HCT116 (cell line): ENCODE data around the gene RNF222. TPM values are rescaled to one million over a fixed set of nuclear protein-coding genes. Genes with fewer than 3 reads are reported as not detected.

Experiments used
- ATAC-seq: fragments of 200-7000 bp; cut with Tn5 transposase; 2 replicates; pipeline ENCODE4 v1.9.1; 2020; ENCODE audit warnings: mild to moderate bottlenecking, moderate library complexity
- BruUV-seq: library from RNA; stranded (reverse); fragments of 400-500 nt; replicated peaks from 2 replicates; lab custom pipeline; 2021; lab: Mats Ljungman, UMichigan
- CTCF ChIA-PET: fragments of 300-600 bp; sonication (Branson Sonifier 250); formaldehyde crosslinking; loops from one replicate; lab custom pipeline; 2021; ENCODE audit warnings: antibody characterized with exemption; lab: Charles Lee
- POLR2A ChIA-PET: fragments of 300-600, 350-600 bp; sonication (Branson Sonifier 250); formaldehyde crosslinking; loops from one replicate; lab custom pipeline; 2021; ENCODE audit warnings: antibody characterized with exemption; lab: Charles Lee
- RAD21 ChIA-PET, 2 experiments: fragments of 300-600 bp; sonication (Branson Sonifier 250); formaldehyde crosslinking; loops; one replicate each; lab custom pipeline; 2023; ENCODE audit warnings: low total read pairs in 2 of 2; ENCODE audit not compliant: uncharacterized antibody in 2 of 2, unreplicated experiment in 2 of 2, low non-redundant PET in 1 of 2; lab: Charles Lee
- DNase-seq: peaks from one replicate; pipeline ENCODE4 v3.0.0-alpha.2; 2010; ENCODE audit warnings: low read depth, low spot score
- H2AFZ ChIP-seq: fragments of 200-600 bp; shearing (Covaris generic), sonication (generic); 2 replicates; pipeline ENCODE4 v1.6.1; 2017; ENCODE audit warnings: low read depth, mixed run types, mixed read lengths, antibody characterized with exemption, low read length; ENCODE audit not compliant: poor library complexity, severe bottlenecking
- H3K27ac ChIP-seq: 2 replicates; pipeline ENCODE4 v1.5.1; 2012; ENCODE audit warnings: low read depth, low read length
- H3K27me3 ChIP-seq: fragments of 200-600 bp; sonication (generic); 2 replicates; pipeline ENCODE4 v1.6.1; 2016; ENCODE audit warnings: mixed run types, low read length, mixed read lengths; ENCODE audit not compliant: insufficient read depth
- H3K36me3 ChIP-seq, 2 experiments: fragments of 200-500 bp in 1 of 2; fragments of 200-600 bp in 1 of 2; sonication (Bioruptor generic) in 1 of 2; sonication (generic) in 1 of 2; 2 replicates each; pipeline versions ENCODE4 v1.5.1 to v1.6.1; 2014 to 2016; ENCODE audit warnings: low read length in 2 of 2, inconsistent platforms in 1 of 2, mixed read lengths in 1 of 2, mixed run types in 1 of 2; ENCODE audit not compliant: insufficient read depth in 2 of 2, control insufficient read depth in 1 of 2
- H3K4me1 ChIP-seq, 2 experiments: fragments of 200-600 bp in 1 of 2; sonication (generic) in 1 of 2; 2 replicates each; pipeline versions ENCODE4 v1.5.1 to v1.6.1; 2012 to 2017; ENCODE audit warnings: low read length in 2 of 2, inconsistent platforms in 1 of 2, mild to moderate bottlenecking in 1 of 2, mixed read lengths in 1 of 2, mixed run types in 1 of 2, moderate library complexity in 1 of 2; ENCODE audit not compliant: insufficient read depth in 2 of 2, control insufficient read depth in 1 of 2
- H3K4me2 ChIP-seq: fragments of 200-600 bp; sonication (generic); 2 replicates; pipeline ENCODE4 v1.6.1; 2017; ENCODE audit warnings: mixed run types, low read length, mixed read lengths
- H3K4me3 ChIP-seq, 2 experiments: fragments of 200-600 bp in 1 of 2; sonication (generic) in 1 of 2; replicated peaks in 1 of 2; 2 replicates each; pipeline ENCODE4 v1.5.1; 2011 to 2016; ENCODE audit warnings: low read length in 2 of 2, control low read depth in 1 of 2, low read depth in 1 of 2, mild to moderate bottlenecking in 1 of 2, mixed read lengths in 1 of 2, mixed run types in 1 of 2
- H3K79me2 ChIP-seq: fragments of 200-600 bp; sonication (generic); 2 replicates; pipeline ENCODE4 v1.6.1; 2017; ENCODE audit warnings: mild to moderate bottlenecking, mixed run types, low read length, moderate library complexity, mixed read lengths; ENCODE audit not compliant: insufficient read depth
- H3K9ac ChIP-seq: fragments of 200-600 bp; sonication (generic); 2 replicates; pipeline ENCODE4 v1.6.1; 2016; ENCODE audit warnings: low read length, mixed read lengths
- H3K9me2 ChIP-seq: fragments of 200-600 bp; sonication (generic), shearing (Covaris generic); 2 replicates; pipeline ENCODE4 v1.6.1; 2017; ENCODE audit warnings: mixed run types, mild to moderate bottlenecking, moderate library complexity; ENCODE audit not compliant: insufficient read depth
- H3K9me3 ChIP-seq, 2 experiments: fragments of 200-500 bp in 1 of 2; fragments of 200-600 bp in 1 of 2; sonication (Bioruptor generic) in 1 of 2; sonication (generic) in 1 of 2; 2 replicates each; pipeline ENCODE4 v1.6.1; 2014 to 2017; ENCODE audit warnings: low read length in 2 of 2, mixed read lengths in 2 of 2, inconsistent platforms in 1 of 2, low read depth in 1 of 2, mild to moderate bottlenecking in 1 of 2, mixed run types in 1 of 2, moderate library complexity in 1 of 2; ENCODE audit not compliant: control insufficient read depth in 1 of 2, insufficient read depth in 1 of 2
- H4K20me1 ChIP-seq: fragments of 200-600 bp; sonication (generic), shearing (Covaris generic); 2 replicates; pipeline ENCODE4 v1.6.1; 2017; ENCODE audit warnings: mixed run types, mild to moderate bottlenecking, moderate library complexity; ENCODE audit not compliant: insufficient read depth
- ATF3 ChIP-seq: IDR thresholded peaks from 2 replicates; pipeline ENCODE4 v1.6.1; 2012
- CEBPB ChIP-seq: IDR thresholded peaks from 2 replicates; pipeline ENCODE4 v1.6.1; 2012; ENCODE audit warnings: low read depth
- CTCF ChIP-seq, 3 experiments: fragments of 200-600 bp in 1 of 3; sonication (generic) in 1 of 3; IDR thresholded peaks in 2 of 3; conservative IDR thresholded peaks in 1 of 3; 2 replicates each; pipeline ENCODE4 v1.5.1; 2012 to 2017; ENCODE audit warnings: low read depth in 2 of 3, low read length in 2 of 3, antibody characterized with exemption in 1 of 3, borderline replicate concordance in 1 of 3, control low read depth in 1 of 3, mild to moderate bottlenecking in 1 of 3, mixed read lengths in 1 of 3, mixed run types in 1 of 3, moderate library complexity in 1 of 3; ENCODE audit not compliant: insufficient read depth in 1 of 3
- EGR1 ChIP-seq: IDR thresholded peaks from 2 replicates; pipeline ENCODE4 v1.6.1; 2012; ENCODE audit warnings: low read depth
- ELF1 ChIP-seq: IDR thresholded peaks from 2 replicates; pipeline ENCODE4 v1.6.1; 2012; ENCODE audit warnings: low read depth, borderline replicate concordance
- FOSL1 ChIP-seq: IDR thresholded peaks from 2 replicates; pipeline ENCODE4 v1.6.1; 2012; ENCODE audit warnings: low read depth
- MAX ChIP-seq: IDR thresholded peaks from 2 replicates; pipeline ENCODE4 v1.6.1; 2012
- POLR2A ChIP-seq: IDR thresholded peaks from 2 replicates; pipeline ENCODE4 v1.7.0; 2011; ENCODE audit warnings: borderline replicate concordance; ENCODE audit not compliant: insufficient read depth, insufficient read length; ENCODE audit errors: extremely low read depth
- POLR2AphosphoS5 ChIP-seq: IDR thresholded peaks from 2 replicates; pipeline ENCODE4 v1.6.1; 2011; ENCODE audit warnings: mild to moderate bottlenecking, low read depth, low read length, moderate library complexity
- RAD21 ChIP-seq: IDR thresholded peaks from 2 replicates; pipeline ENCODE4 v1.6.1; 2012; ENCODE audit warnings: low read depth, mild to moderate bottlenecking
- REST ChIP-seq: IDR thresholded peaks from 2 replicates; pipeline ENCODE4 v1.6.1; 2012; ENCODE audit warnings: low read depth
- SP1 ChIP-seq: IDR thresholded peaks from 2 replicates; pipeline ENCODE4 v1.6.1; 2012; ENCODE audit warnings: low read depth
- intact Hi-C: fragments of 100-400 bp; cut with micrococcal nuclease; formaldehyde crosslinking; loops from 2 replicates; pipeline ENCODE4 v1.10.0; 2022
- total RNA-seq: library from RNA; stranded (reverse); gene quantifications from one replicate; pipeline ENCODE4 v1.2.1, GENCODE V29; 2021; ENCODE audit not compliant: unreplicated experiment
- TF ChIP-seq, protein P1 (sequence below): IDR thresholded peaks from 2 replicates; pipeline ENCODE4 v1.6.1; 2011; ENCODE audit warnings: mild to moderate bottlenecking, low read length, moderate library complexity; ENCODE audit not compliant: insufficient replicate concordance; ENCODE audit errors: extremely low read depth

RNF222 gene
- total RNA-seq, 1 experiment from 2014 or later = not detected

DNA sequence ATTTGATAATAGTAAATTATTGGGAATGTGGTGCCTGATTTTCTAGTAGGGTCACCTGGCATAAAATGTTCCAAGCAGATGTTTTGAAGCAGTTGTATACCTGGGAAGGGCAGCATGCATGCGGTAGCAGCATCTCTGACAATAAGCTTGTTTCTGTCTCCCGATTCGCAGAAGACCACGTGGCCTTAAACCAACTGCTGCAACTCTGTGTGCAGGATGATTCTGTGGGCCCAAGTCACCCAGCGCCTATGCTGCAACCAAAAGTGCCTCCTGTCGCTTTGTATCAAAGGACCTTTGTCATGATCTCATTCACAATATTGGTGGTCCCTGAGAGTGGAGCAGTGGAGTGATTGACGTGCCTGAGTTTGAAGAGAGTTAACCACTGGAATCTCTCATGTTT, 46.1 kb upstream of the RNF222 start:
- ChIA-PET CTCF (no interaction called here), RAD21 (no interaction called here), POLR2A (no interaction called here)
- Histone ChIP-seq H3K4me2 (no peak overlapping the region), H3K27me3 (no peaks in the 10 kb centered on the region), H3K9ac (no peak overlapping the region), H3K9me3 (no peaks in the 10 kb centered on the region), H4K20me1 (peaks cover 8% of the 10 kb centered on the region; the same call in 1 of the 2 replicates), H2AFZ (no peak overlapping the region), H3K36me3 (peaks cover 27 to 38% of the 10 kb centered on the region in 2 experiments), H3K4me3 (no peak overlapping the region), H3K79me2 (peaks cover 77% of the 10 kb centered on the region), H3K9me2 (no peaks in the 10 kb centered on the region), H3K27ac (no peak overlapping the region), H3K4me1 (no peaks in the 10 kb centered on the region)
- TF ChIP-seq EGR1 (no peak), FOSL1 (no peak), SP1 (no peak), MAX (no peak), POLR2AphosphoS5 (no peak), ATF3 (no peak)
- intact Hi-C loops = no loop called here
- ATAC-seq (no peak), DNase-seq (no peak)
- BruUV-seq = no TSS peak

GRCh38 chr17:8442310-8442709, 44.7 kb upstream of the RNF222 start:
- H3K4me2 ChIP-seq = no peak overlapping the region
- no peak for ATAC-seq
- H3K9ac ChIP-seq = no peak overlapping the region
- DNase-seq = no peak
- POLR2A ChIA-PET = no interaction called here
- peaks cover 2 to 3% of the 10 kb centered on the region in 2 experiments; a peak in 2 of 4 replicates for H3K4me1 ChIP-seq
- H3K79me2 ChIP-seq = peaks cover 92% of the 10 kb centered on the region
- BruUV-seq = no TSS peak
- RAD21 ChIA-PET = no interaction called here
- no peaks in the 10 kb centered on the region for H3K9me3 ChIP-seq
- intact Hi-C loops = no loop called here
- H3K36me3 ChIP-seq = peaks cover 16 to 30% of the 10 kb centered on the region in 2 experiments; a peak in 3 of 4 replicates
- no peaks in the 10 kb centered on the region for H3K9me2 ChIP-seq
- no peaks in the 10 kb centered on the region for H3K27me3 ChIP-seq
- H2AFZ ChIP-seq = no peak overlapping the region
- CTCF ChIA-PET = no interaction called here
- peaks cover 8% of the 10 kb centered on the region; the same call in 1 of the 2 replicates for H4K20me1 ChIP-seq
- H3K27ac ChIP-seq = no peak overlapping the region
- no peak overlapping the region for H3K4me3 ChIP-seq
- TF ChIP-seq CTCF (IDR thresholded peaks at IDR 0.05 in 2 of 3, conservative IDR thresholded peaks at IDR 0.05 in 1 of 3; ENCODE audit: borderline replicate concordance in 1 of 3, insufficient read depth in 1 of 3, low read depth in 2 of 3, low read length in 2 of 3) (no peak), RAD21 (no peak), REST (no peak), ELF1 (no peak), POLR2A (no peak), CEBPB (no peak)
- TF ChIP-seq, protein P1, sequence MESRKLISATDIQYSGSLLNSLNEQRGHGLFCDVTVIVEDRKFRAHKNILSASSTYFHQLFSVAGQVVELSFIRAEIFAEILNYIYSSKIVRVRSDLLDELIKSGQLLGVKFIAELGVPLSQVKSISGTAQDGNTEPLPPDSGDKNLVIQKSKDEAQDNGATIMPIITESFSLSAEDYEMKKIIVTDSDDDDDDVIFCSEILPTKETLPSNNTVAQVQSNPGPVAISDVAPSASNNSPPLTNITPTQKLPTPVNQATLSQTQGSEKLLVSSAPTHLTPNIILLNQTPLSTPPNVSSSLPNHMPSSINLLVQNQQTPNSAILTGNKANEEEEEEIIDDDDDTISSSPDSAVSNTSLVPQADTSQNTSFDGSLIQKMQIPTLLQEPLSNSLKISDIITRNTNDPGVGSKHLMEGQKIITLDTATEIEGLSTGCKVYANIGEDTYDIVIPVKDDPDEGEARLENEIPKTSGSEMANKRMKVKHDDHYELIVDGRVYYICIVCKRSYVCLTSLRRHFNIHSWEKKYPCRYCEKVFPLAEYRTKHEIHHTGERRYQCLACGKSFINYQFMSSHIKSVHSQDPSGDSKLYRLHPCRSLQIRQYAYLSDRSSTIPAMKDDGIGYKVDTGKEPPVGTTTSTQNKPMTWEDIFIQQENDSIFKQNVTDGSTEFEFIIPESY = no peak
